Measurements from ENCODE around the gene STK32B. TPM values are rescaled to one million over a fixed set of nuclear protein-coding genes. Genes with fewer than 3 reads are reported as not detected.

Gene STK32B
- total and polyA plus RNA-seq, 2 experiments from 2014 or later = 0.71 to 2.3 TPM

GRCh38 chr4:5118091-5118786 is 67.0 kb downstream of the STK32B start (continued):
- TF ChIP-seq ZNF462 (CRISPR knock-in tag; IDR thresholded peaks at IDR 0.05) = no peak
- no peak for TF ChIP-seq EZH2 (IDR thresholded peaks at IDR 0.05; ENCODE audit: low read depth, unreplicated experiment)
- no peak for TF ChIP-seq ZNF114 (CRISPR knock-in tag; IDR thresholded peaks at IDR 0.05)
- no peak for TF ChIP-seq POLR2AphosphoS5 (IDR thresholded peaks at IDR 0.05; ENCODE audit: low read depth)
- TF ChIP-seq JUNB (IDR thresholded peaks at IDR 0.05; ENCODE audit: unreplicated experiment) = no peak
- no peak for TF ChIP-seq STAT1 (IDR thresholded peaks at IDR 0.05; ENCODE audit: unreplicated experiment)
- no peak for TF ChIP-seq ZNF331 (CRISPR knock-in tag; IDR thresholded peaks at IDR 0.05; ENCODE audit: low read depth)

- Mint-ChIP-seq H3K27me3 (ENCODE audit: insufficient read depth, low read depth, poor library complexity) (peaks cover 3% of the 10 kb centered on the region), H3K4me3 (no peak overlapping the region), H3K36me3 (ENCODE audit: low read depth) (no peaks in the 10 kb centered on the region), H3K4me1 (no peaks in the 10 kb centered on the region), H3K9me3 (no peaks in the 10 kb centered on the region), H3K27ac (no peak overlapping the region)
- Histone ChIP-seq H3K4me3 (no peak overlapping the region), H2AFZ (peak overlapping the region; percentile 63; the same call in 1 of the 2 replicates), H3K4me2 (no peak overlapping the region), H3K36me3 (ENCODE audit: insufficient read depth) (no peaks in the 10 kb centered on the region), H4K20me1 (replicated peaks; ENCODE audit: insufficient read depth) (no peaks in the 10 kb centered on the region), H3F3A (replicated peaks; ENCODE audit: low read depth) (no peaks in the 10 kb centered on the region), H3K9me2 (ENCODE audit: insufficient read depth) (0 out of 2 replicates have a peak, but pooled peaks cover 3% of the 10 kb centered on the region), H3K4me1 (ENCODE audit: insufficient read depth) (no peaks in the 10 kb centered on the region), H3K27me3 (ENCODE audit: insufficient read depth) (no peaks in the 10 kb centered on the region), H3K79me2 (replicated peaks; ENCODE audit: insufficient read depth) (no peaks in the 10 kb centered on the region), H3K27ac (ENCODE audit: low read depth) (no peak overlapping the region)
- DNase-seq (ENCODE audit: low spot score) (no peak), ATAC-seq (no peak)
- TF ChIP-seq REST (IDR thresholded peaks at IDR 0.05; ENCODE audit: unreplicated experiment) (no peak), CREB1 (CRISPR knock-in tag; IDR thresholded peaks at IDR 0.05; ENCODE audit: low read depth) (no peak), POLR2AphosphoS5 (IDR thresholded peaks at IDR 0.05; ENCODE audit: low read depth) (no peak), STAT1 (IDR thresholded peaks at IDR 0.05; ENCODE audit: unreplicated experiment) (no peak)
These were observed 67.9 kb downstream of the STK32B start for GRCh38 chr4:5118994-5119835.
